ENCODE results near the gene PROZ. TPM values are rescaled to one million over a fixed set of nuclear protein-coding genes. Genes with fewer than 3 reads are reported as not detected.

PROZ gene
- total and polyA plus RNA-seq, 9 of the 15 experiments (the other 6 are each of a cell fraction or from before 2014, with no cell fraction given) = not detected

- H3K9me3 ChIP-seq (replicated peaks; ENCODE audit: control insufficient read depth, insufficient read depth, low read depth, low read length) = no peaks in the 10 kb centered on the region
- no peak; the same call in 2 of the 3 replicates for ATAC-seq
- TF ChIP-seq GTF2F1 (IDR thresholded peaks at IDR 0.05; ENCODE audit: low read depth, low read length) (no peak), KDM1A (IDR thresholded peaks at IDR 0.05) (no peak), ZNF764 (CRISPR knock-in tag; IDR thresholded peaks at IDR 0.05; ENCODE audit: low read depth) (no peak), CAMTA2 (CRISPR knock-in tag; conservative IDR thresholded peaks at IDR 0.05) (no peak), RB1 (IDR thresholded peaks at IDR 0.05; ENCODE audit: low read depth) (no peak), MIER1 (IDR thresholded peaks at IDR 0.05; ENCODE audit: low read depth) (no peak), ZZZ3 (IDR thresholded peaks at IDR 0.05) (no peak), CBX8 (IDR thresholded peaks at IDR 0.05; ENCODE audit: borderline replicate concordance, extremely low read depth, low read depth, low read length, poor library complexity, severe bottlenecking) (no peak), BCL6 (CRISPR knock-in tag; IDR thresholded peaks at IDR 0.05) (no peak), NCOA2 (IDR thresholded peaks at IDR 0.05; ENCODE audit: partially characterized antibody in 2 of 2) (no peak), ELF4 (CRISPR knock-in tag; IDR thresholded peaks at IDR 0.05) (no peak), ARID1B (IDR thresholded peaks at IDR 0.05) (no peak), PML (IDR thresholded peaks at IDR 0.05; ENCODE audit: low read length) (no peak), RAD51 (IDR thresholded peaks at IDR 0.05; ENCODE audit: borderline replicate concordance, low read depth) (no peak), MYNN (IDR thresholded peaks at IDR 0.05) (no peak), MYNN (CRISPR knock-in tag; IDR thresholded peaks at IDR 0.05) (no peak)
- TF ChIP-seq, protein P1, sequence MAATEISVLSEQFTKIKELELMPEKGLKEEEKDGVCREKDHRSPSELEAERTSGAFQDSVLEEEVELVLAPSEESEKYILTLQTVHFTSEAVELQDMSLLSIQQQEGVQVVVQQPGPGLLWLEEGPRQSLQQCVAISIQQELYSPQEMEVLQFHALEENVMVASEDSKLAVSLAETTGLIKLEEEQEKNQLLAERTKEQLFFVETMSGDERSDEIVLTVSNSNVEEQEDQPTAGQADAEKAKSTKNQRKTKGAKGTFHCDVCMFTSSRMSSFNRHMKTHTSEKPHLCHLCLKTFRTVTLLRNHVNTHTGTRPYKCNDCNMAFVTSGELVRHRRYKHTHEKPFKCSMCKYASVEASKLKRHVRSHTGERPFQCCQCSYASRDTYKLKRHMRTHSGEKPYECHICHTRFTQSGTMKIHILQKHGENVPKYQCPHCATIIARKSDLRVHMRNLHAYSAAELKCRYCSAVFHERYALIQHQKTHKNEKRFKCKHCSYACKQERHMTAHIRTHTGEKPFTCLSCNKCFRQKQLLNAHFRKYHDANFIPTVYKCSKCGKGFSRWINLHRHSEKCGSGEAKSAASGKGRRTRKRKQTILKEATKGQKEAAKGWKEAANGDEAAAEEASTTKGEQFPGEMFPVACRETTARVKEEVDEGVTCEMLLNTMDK (IDR thresholded peaks at IDR 0.05; ENCODE audit: borderline replicate concordance, insufficient read depth, low read depth, low read length, poor library complexity, severe bottlenecking) = no peak
- TF ChIP-seq, protein P2, sequence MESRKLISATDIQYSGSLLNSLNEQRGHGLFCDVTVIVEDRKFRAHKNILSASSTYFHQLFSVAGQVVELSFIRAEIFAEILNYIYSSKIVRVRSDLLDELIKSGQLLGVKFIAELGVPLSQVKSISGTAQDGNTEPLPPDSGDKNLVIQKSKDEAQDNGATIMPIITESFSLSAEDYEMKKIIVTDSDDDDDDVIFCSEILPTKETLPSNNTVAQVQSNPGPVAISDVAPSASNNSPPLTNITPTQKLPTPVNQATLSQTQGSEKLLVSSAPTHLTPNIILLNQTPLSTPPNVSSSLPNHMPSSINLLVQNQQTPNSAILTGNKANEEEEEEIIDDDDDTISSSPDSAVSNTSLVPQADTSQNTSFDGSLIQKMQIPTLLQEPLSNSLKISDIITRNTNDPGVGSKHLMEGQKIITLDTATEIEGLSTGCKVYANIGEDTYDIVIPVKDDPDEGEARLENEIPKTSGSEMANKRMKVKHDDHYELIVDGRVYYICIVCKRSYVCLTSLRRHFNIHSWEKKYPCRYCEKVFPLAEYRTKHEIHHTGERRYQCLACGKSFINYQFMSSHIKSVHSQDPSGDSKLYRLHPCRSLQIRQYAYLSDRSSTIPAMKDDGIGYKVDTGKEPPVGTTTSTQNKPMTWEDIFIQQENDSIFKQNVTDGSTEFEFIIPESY (CRISPR knock-in tag; IDR thresholded peaks at IDR 0.05) = no peak
- peaks cover 5 to 14% of the 10 kb centered on the region in 2 experiments; a peak in 3 of 5 replicates for H3K4me1 ChIP-seq (replicated peaks in 1 of 2; ENCODE audit: control insufficient read depth in 2 of 2, insufficient read depth in 2 of 2, low read length in 2 of 2)
- H3K9ac ChIP-seq (ENCODE audit: insufficient read depth in 1 of 2, low read depth in 2 of 2, low read length in 2 of 2) = no peak overlapping the region
- peak overlapping the region; percentile 89 for H2AFZ ChIP-seq (ENCODE audit: low read depth, low read length)
- no peak overlapping the region for H3K27ac ChIP-seq (ENCODE audit: extremely low read depth, low read depth, low read length)
- intact Hi-C loops (cut with micrococcal nuclease) (no loop called here), in situ Hi-C loops (cut with MboI) (no loop called here)
- no peak for DNase-seq (ENCODE audit: extremely low read depth in 1 of 4, low spot score in 3 of 4)
- peaks cover 8 to 17% of the 10 kb centered on the region in 2 experiments; a peak in 4 of 5 replicates for H3K27me3 ChIP-seq (ENCODE audit: control insufficient read depth in 2 of 2, insufficient read depth in 2 of 2, low read length in 2 of 2)
- no peaks in the 10 kb centered on the region for H4K20me1 ChIP-seq (replicated peaks; ENCODE audit: control insufficient read depth, insufficient read depth, low read length)
- H3K4me3 ChIP-seq = no peak overlapping the region
- ChIA-PET POLR2A (interaction anchor here (0.6 to 0.8 kb wide), 3 partner anchors 17 to 179 kb away, joined by 3 read pairs; partner anchors contain the start of genes CUL4A and F10), CTCF (ENCODE audit: low intra/inter-chr PET ratio) (no interaction called here)
- WGBS (ENCODE audit: insufficient coverage, low coverage, missing lambda C conversion rate) = 29% methylated on average over 5 of the region's 5 CpGs
- no peak for FAIRE-seq
- no peak overlapping the region; the same call in 1 of the 2 replicates for H3K4me2 ChIP-seq (ENCODE audit: insufficient read depth, low read length)
- no peaks in the 10 kb centered on the region for H3K36me3 ChIP-seq (ENCODE audit: control insufficient read depth, insufficient read depth, low read length)
- no peaks in the 10 kb centered on the region for H3K9me1 ChIP-seq (ENCODE audit: control insufficient read depth, insufficient read depth, low read length)
- no peaks in the 10 kb centered on the region for H3K79me2 ChIP-seq (ENCODE audit: control insufficient read depth, insufficient read depth, low read length)
- no TSS peak for BruUV-seq (replicated peaks)
These were observed 18.9 kb upstream of the PROZ start for GRCh38 chr13:113139577-113139976.

Measured in K562 (cell line).